Raji (cell line): ENCODE data around the gene NLRP1.

Source experiments
- POLR2A ChIP-seq: IDR thresholded peaks from 2 replicates; pipeline ENCODE4 v1.6.1; 2011; ENCODE audit warnings: low read depth, low read length, control low read depth; ENCODE audit not compliant: insufficient read depth

The NLRP1 gene

GRCh38 chr17:5600041-5600440 is 15.7 kb upstream of the NLRP1 start:
- TF ChIP-seq POLR2A = no peak

GRCh38 chr17:5598457-5598856 is 14.1 kb upstream of the NLRP1 start:
- no peak for TF ChIP-seq POLR2A

- no peak for TF ChIP-seq POLR2A
These were observed 12.1 kb upstream of the NLRP1 start for GRCh38 chr17:5596421-5596820.

GRCh38 chr17:5595831-5596230 is 11.5 kb upstream of the NLRP1 start:
- TF ChIP-seq POLR2A = no peak

- no peak for TF ChIP-seq POLR2A
These were observed 8.1 kb upstream of the NLRP1 start for GRCh38 chr17:5592382-5592781.

GRCh38 chr17:5591966-5592365 is 7.7 kb upstream of the NLRP1 start:
- no peak for TF ChIP-seq POLR2A

- TF ChIP-seq POLR2A = no peak
These were observed 4.3 kb upstream of the NLRP1 start for GRCh38 chr17:5588584-5588983.

- TF ChIP-seq POLR2A = no peak
These were observed 3.2 kb upstream of the NLRP1 start for GRCh38 chr17:5587438-5588032.

- no peak for TF ChIP-seq POLR2A
These were observed 1.7 kb upstream of the NLRP1 start for GRCh38 chr17:5585836-5586521.

- no peak for TF ChIP-seq POLR2A
These were observed 1.0 kb upstream of the NLRP1 start for GRCh38 chr17:5585287-5585794.

GRCh38 chr17:5583426-5584382 is 605 bp downstream of the NLRP1 start:
- no peak for TF ChIP-seq POLR2A

- TF ChIP-seq POLR2A = no peak
These were observed 1.8 kb downstream of the NLRP1 start for GRCh38 chr17:5582209-5583185.

- TF ChIP-seq POLR2A = no peak
These were observed 2.7 kb downstream of the NLRP1 start for GRCh38 chr17:5581655-5582054.

- no peak for TF ChIP-seq POLR2A
These were observed 3.3 kb downstream of the NLRP1 start for GRCh38 chr17:5580969-5581368.
